ENCODE results near the gene ENOX1.
A peak's percentile ranks its signal among the peaks of the same experiment; 100 is the strongest.

ENOX1 gene

DNA sequence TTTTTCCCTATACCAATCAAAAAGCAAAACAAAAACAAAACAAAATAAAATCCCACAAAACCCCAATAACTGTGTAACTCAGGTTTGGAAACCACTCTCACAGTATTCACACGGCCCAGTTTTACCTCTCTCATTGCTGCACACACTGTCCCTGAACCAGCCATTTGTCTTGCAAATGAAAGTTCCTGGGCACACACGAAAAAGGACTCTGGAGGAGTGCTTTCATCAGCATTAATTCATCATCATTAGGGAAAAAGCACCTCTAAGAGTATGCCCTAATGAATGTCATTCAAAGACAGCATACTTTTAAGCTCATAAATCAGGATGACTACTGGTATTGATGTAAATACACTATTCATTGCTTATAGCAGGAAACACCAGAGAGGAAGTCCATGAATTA is 457.1 kb downstream of the ENOX1 start:
- no peak for DNase-seq (ENCODE audit: insufficient read length, low spot score)
- no peak for FAIRE-seq

- FAIRE-seq (no peak), DNase-seq (ENCODE audit: insufficient read length, low spot score) (no peak)
Observed at GRCh38 chr13:43328907-43329306, 457.9 kb downstream of the ENOX1 start.

DNA sequence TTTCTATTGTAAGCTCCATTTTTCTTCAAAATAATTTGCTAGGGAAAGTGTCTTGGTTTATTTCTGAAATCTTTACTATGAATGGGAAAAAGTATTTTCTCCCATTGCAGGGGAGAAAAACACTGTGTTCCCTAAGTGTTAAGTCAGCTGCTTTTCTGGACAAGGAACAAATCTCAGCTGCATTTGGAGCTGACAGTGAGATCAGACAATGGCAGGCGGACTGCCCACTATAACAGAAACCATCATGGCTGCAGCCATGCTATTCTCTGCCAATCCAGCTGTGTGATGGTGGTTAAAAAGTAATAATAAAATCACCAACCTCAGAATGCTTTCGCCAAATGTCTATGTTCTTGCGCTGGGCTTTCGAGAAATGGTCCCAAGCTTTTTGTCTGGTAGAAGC is 460.7 kb downstream of the ENOX1 start:
- FAIRE-seq: no peak
- no peak for DNase-seq (ENCODE audit: insufficient read length, low spot score)

DNA sequence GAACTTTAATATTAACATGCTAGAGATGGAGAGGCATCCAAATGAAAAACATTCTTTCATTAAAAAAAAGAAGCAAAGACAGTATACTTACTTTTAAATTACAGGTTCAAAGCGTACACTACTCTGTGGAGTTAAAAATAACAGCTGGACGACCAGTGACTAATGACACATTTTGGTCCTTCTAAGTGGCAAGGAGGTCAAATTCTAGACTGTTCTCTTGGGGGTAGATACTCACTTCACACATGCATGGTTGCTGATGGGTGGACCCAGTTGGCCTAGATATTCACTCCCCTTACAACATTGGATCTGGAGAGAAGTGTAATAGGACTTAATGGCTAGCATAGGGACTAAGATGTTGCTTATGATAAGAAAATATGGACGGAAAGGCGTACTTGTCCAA is 461.1 kb downstream of the ENOX1 start:
- no peak for FAIRE-seq
- no peak for DNase-seq (ENCODE audit: insufficient read length, low spot score)

DNA sequence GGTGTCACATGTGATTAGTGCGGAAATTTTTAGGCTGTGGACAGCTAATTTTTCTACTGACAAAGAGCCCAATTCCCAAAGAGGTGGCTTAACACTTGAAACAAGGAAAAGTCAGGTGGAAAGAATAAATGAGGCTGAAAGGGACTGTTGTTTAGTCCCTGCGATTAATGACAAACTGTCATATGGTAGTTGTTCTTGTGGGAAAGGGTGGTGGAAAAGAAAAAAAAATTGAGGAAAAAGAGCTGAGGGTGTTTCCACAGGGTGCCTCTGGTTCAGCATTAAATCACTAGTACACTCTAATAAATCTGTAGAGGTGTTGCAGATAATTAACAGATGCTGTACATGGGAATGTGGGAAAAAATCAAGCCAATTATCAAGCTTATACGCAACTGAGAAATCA is 462.6 kb downstream of the ENOX1 start:
- DNase-seq (ENCODE audit: insufficient read length, low spot score): no peak
- no peak for FAIRE-seq

GRCh38 chr13:43319617-43320444 is 466.9 kb downstream of the ENOX1 start:
- FAIRE-seq (no peak), DNase-seq (ENCODE audit: insufficient read length, low spot score) (no peak)

GRCh38 chr13:43316946-43317353 is 469.8 kb downstream of the ENOX1 start:
- FAIRE-seq (no peak), DNase-seq (ENCODE audit: insufficient read length, low spot score) (no peak)

DNA sequence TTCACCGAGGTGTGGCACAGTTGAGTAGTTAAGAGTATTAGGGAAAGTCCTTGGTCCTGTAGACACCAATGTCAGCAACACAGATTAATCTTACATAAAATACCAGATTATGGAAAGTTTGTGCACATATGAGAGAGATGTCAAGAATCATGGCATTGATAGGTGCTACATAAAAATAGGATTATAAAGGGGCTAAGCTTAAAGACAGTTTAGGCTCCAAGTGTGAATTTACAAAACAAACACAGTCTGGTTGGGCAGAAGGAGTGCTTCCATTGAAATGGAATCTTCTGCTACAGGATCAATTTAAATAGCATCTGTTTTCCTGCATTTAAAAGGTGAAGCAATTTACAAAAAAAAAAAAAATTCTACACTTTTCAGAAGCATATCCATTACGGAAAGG is 470.5 kb downstream of the ENOX1 start:
- DNase-seq (ENCODE audit: insufficient read length, low spot score): no peak
- no peak for FAIRE-seq

DNA sequence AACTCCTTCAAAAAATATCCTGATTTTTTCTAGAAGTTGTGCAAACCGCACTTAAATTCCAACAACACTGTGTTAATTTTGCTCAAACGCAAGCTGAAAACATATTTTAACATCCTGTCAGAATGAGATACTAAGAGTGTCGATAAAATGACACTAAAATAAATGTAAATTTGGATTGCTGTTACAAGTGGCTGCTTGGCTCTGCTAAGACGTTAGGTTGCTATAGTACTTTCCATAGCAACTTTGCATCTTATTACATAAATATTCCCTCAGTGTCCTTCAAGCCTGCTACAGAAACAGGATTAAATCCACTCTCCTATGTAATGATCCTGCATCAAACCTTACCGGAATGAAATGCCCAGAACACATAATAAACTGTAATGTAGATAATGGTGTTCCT is 471.2 kb downstream of the ENOX1 start:
- no peak for FAIRE-seq

DNA sequence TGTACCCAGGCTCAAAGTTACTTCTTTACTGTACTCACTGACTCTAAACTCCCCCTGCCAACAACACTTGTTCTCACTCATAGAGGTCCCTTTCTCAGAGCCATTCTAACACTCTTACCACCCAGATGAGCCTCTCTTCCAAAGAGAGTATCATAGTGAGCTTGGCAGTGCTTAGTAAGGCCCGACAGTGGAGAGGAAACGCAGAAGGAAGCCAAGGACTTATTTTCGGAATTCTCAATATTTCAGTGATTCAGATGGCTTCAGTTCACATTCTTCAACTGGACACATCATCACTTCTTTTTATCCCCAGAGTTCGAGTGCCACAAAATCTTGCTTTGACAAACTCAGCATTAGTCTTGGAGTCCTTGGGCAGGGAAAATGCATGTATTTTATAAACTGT is 477.5 kb downstream of the ENOX1 start:
- no peak for FAIRE-seq
- DNase-seq (ENCODE audit: insufficient read length, low spot score): no peak

More for the DNA sequence above, 471.2 kb downstream of the ENOX1 start:
- no peak for DNase-seq (ENCODE audit: insufficient read length, low spot score)

GRCh38 chr13:43307921-43308433 is 478.8 kb downstream of the ENOX1 start:
- FAIRE-seq: peak; percentile 71
- DNase-seq (ENCODE audit: insufficient read length, low spot score): peak; percentile 16

- no peak for FAIRE-seq
- DNase-seq (ENCODE audit: insufficient read length, low spot score): no peak
Observed at GRCh38 chr13:43307221-43307920, 479.4 kb downstream of the ENOX1 start.

GRCh38 chr13:43306372-43306771 is 480.4 kb downstream of the ENOX1 start:
- FAIRE-seq (no peak), DNase-seq (ENCODE audit: insufficient read length, low spot score) (no peak)

DNA sequence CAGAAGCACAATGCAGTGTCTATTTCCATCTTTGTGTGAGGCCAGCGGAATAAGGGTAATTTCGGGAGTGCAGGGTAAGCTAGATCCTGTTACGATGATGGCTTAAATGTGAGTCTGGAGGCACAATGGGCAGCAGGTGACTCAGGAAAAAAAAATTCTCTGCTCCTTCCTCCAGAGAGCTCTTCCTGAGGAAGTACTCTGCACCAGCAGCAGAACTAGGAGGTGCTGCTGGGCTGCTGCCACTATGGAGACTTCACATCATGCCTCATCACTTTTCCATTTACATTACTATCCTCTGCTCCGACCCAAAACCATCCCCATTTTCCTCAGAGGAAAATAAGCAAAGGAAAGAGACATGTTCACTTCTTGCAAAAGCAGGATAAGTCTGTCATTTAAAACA is 481.4 kb downstream of the ENOX1 start:
- no peak for FAIRE-seq

DNA sequence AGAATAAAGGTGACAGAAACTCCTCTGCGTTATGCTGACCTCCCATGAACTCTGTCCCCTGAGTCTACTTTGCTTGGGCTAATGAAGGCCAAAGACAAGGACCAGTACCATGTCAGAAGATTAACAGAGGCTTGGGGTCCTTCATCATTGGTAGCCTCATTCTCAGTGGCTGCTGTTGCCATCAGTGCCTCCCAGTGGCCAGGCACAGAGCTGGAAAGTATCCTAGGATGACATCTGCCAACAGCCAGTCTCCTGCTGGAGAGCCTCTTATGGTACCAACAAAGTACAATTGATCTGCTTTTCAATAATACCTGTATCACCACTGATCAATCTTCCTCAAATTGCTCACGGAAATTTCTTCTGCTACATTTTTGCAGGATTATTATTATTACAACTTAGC is 481.8 kb downstream of the ENOX1 start:
- no peak for FAIRE-seq
- no peak for DNase-seq (ENCODE audit: insufficient read length, low spot score)

More for the DNA sequence above, 481.4 kb downstream of the ENOX1 start:
- no peak for DNase-seq (ENCODE audit: insufficient read length, low spot score)

DNA sequence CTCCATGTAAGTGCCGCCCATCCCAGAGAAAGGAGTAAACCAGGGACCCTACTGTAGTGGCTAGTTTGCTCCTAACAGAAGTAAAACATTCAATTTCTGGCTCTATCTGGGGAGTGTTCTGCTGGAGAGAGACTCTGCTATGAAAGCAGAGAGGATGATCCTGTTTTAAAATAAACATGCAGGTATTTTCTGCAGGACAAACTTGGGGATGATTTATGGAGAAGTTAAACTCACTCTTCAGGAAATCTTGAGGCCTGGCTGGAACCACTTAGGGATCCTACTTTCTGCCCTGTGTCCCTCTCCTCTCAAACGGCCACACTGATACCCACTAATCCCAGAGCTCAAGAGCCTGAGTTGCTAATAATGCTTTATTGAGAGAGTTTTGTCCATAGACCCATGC is 482.3 kb downstream of the ENOX1 start:
- no peak for FAIRE-seq
- DNase-seq (ENCODE audit: insufficient read length, low spot score): no peak

DNA sequence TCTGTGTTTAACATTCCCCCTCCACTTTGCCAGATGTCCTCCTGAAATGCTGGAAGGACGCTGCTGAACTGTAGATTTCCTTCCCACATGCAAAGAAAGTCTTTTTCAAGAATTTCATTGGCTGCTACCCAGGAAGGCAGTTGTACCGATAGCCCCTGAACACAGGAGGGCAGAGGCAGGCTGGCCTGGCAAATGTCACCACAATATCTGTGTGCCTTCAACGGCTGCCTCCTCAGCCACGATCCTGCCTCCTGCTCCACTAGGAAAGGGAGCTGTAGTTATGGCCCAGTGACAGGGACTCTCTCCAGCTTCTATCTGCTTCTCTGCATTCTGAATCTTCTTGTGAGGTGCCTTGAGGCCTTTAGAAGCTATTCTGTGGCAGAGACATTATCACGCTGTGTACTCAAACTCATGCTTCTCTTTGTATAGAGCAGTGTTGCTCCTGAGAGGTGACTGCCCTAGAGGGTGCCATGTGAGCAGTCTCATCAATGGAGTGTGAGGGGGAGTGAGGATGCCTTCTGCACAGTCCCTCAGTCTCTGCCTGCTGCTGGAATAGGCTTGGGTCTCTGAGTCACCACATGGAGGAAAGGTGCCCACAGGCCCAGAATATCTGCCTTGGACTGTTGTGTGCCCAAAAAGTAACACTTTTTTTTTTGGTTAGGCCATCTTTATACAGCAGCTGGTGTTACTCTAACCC is 483.6 kb downstream of the ENOX1 start:
- DNase-seq (ENCODE audit: insufficient read length, low spot score) (peak; percentile 15), FAIRE-seq (no peak)

GRCh38 chr13:43301346-43301969 is 485.3 kb downstream of the ENOX1 start:
- DNase-seq (ENCODE audit: insufficient read length, low spot score) (no peak), FAIRE-seq (no peak)

- FAIRE-seq (no peak), DNase-seq (ENCODE audit: insufficient read length, low spot score) (no peak)
Observed at GRCh38 chr13:43300865-43301264, 485.9 kb downstream of the ENOX1 start.

GRCh38 chr13:43299374-43299773 is 487.4 kb downstream of the ENOX1 start:
- DNase-seq (ENCODE audit: insufficient read length, low spot score) (no peak), FAIRE-seq (no peak)

DNA sequence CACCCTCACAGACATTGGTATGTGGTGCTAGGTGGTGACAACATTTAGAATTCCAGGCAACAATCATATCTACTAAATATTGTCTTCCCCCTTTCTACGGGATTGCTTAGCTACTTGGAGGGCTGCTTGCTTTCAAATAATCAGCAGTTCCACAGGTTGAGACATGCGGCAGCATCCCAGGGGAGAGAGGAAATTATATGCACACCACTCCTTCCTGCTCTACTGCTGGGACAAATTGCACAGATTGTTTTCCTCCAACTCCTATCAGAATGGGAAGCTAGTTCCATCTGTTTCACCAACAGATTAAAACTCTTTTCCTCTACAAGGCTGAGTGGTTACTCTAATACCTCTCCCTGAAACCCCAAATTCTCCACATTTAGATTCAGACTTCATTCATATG is 488.0 kb downstream of the ENOX1 start:
- FAIRE-seq: no peak
- DNase-seq (ENCODE audit: insufficient read length, low spot score): no peak

Measured in GM19239 (cell line).